Stimulated activated naive B cell treated with anti-CD40 and anti-IgM and Interleukin-4, amounts not matched to agents 10 μg/mL and 1 μg/mL and 100 μg/mL, for 72 hours (primary cell): ENCODE measurements around the gene UBE3C.

Experiments
- ATAC-seq, 2 donors: fragments of 150-1000 bp; cut with Tn5 transposase; replicated peaks; 2 replicates each; pipeline ENCODE4 v1.10.0; 2021; ENCODE audit warnings: moderate library complexity in 1 of 2
- DNase-seq: peaks from one replicate; pipeline ENCODE4 v3.0.0; 2021
- H3K27ac Mint-ChIP-seq: one replicate; pipeline ENCODE4 v1.8.0; 2022; ENCODE audit warnings: mild to moderate bottlenecking, mixed read lengths
- H3K27me3 Mint-ChIP-seq, 2 donors: one replicate each; pipeline ENCODE4 v1.8.0; 2022; ENCODE audit warnings: mixed read lengths in 2 of 2
- H3K36me3 Mint-ChIP-seq, 2 donors: one replicate each; pipeline ENCODE4 v1.8.0; 2022; ENCODE audit warnings: mixed read lengths in 2 of 2, mild to moderate bottlenecking in 1 of 2
- H3K4me1 Mint-ChIP-seq, 2 donors: one replicate each; pipeline ENCODE4 v1.8.0; 2022; ENCODE audit warnings: mixed read lengths in 2 of 2, mild to moderate bottlenecking in 1 of 2
- H3K4me3 Mint-ChIP-seq, 2 donors: one replicate each; pipeline ENCODE4 v1.8.0; 2022; ENCODE audit warnings: mild to moderate bottlenecking in 2 of 2, mixed read lengths in 2 of 2, moderate library complexity in 1 of 2
- H3K9me3 Mint-ChIP-seq, 2 donors: one replicate each; pipeline ENCODE4 v1.8.0; 2022; ENCODE audit warnings: mixed read lengths in 2 of 2, mild to moderate bottlenecking in 1 of 2

The UBE3C gene

GRCh38 chr7:157168571-157168970 lies 29.8 kb downstream of the UBE3C start:
- DNase-seq (no peak), ATAC-seq (no peak)
- peaks cover 50 to 64% of the 10 kb centered on the region in 2 donors for H3K36me3 Mint-ChIP-seq
- H3K4me3 Mint-ChIP-seq = no peak overlapping the region
- no peak overlapping the region for H3K27ac Mint-ChIP-seq
- peaks cover 0 to 6% of the 10 kb centered on the region in 2 donors for H3K4me1 Mint-ChIP-seq
- H3K9me3 Mint-ChIP-seq = peaks cover 2 to 8% of the 10 kb centered on the region in 2 donors
- H3K27me3 Mint-ChIP-seq = no peaks in the 10 kb centered on the region

- no peaks in the 10 kb centered on the region for H3K9me3 Mint-ChIP-seq
- ATAC-seq (no peak), DNase-seq (no peak)
- H3K27me3 Mint-ChIP-seq = no peaks in the 10 kb centered on the region
- H3K36me3 Mint-ChIP-seq = peaks cover 17% of the 10 kb centered on the region in 2 donors
- no peak overlapping the region for H3K4me3 Mint-ChIP-seq
- no peaks in the 10 kb centered on the region for H3K4me1 Mint-ChIP-seq
- no peak overlapping the region for H3K27ac Mint-ChIP-seq
Observed at GRCh38 chr7:157176771-157177170, 38.0 kb downstream of the UBE3C start.

GRCh38 chr7:157177333-157177982 lies 38.7 kb downstream of the UBE3C start:
- Mint-ChIP-seq H3K9me3 (no peaks in the 10 kb centered on the region), H3K4me3 (no peak overlapping the region), H3K27me3 (no peaks in the 10 kb centered on the region), H3K4me1 (no peaks in the 10 kb centered on the region), H3K27ac (no peak overlapping the region), H3K36me3 (peaks cover 17 to 23% of the 10 kb centered on the region in 2 donors)
- no peak for DNase-seq
- no peak for ATAC-seq

GRCh38 chr7:157177983-157178381 lies 39.3 kb downstream of the UBE3C start:
- DNase-seq (no peak), ATAC-seq (no peak)
- H3K27me3 Mint-ChIP-seq = no peaks in the 10 kb centered on the region
- H3K9me3 Mint-ChIP-seq = no peaks in the 10 kb centered on the region
- H3K4me1 Mint-ChIP-seq = no peaks in the 10 kb centered on the region
- H3K4me3 Mint-ChIP-seq = no peak overlapping the region
- H3K27ac Mint-ChIP-seq = no peak overlapping the region
- H3K36me3 Mint-ChIP-seq = peaks cover 16 to 25% of the 10 kb centered on the region in 2 donors

- no peak overlapping the region for H3K27ac Mint-ChIP-seq
- H3K4me3 Mint-ChIP-seq = no peak overlapping the region
- H3K36me3 Mint-ChIP-seq = peaks cover 22 to 43% of the 10 kb centered on the region in 2 donors
- DNase-seq (no peak), ATAC-seq (no peak)
- no peaks in the 10 kb centered on the region for H3K9me3 Mint-ChIP-seq
- H3K27me3 Mint-ChIP-seq = no peaks in the 10 kb centered on the region
- no peaks in the 10 kb centered on the region for H3K4me1 Mint-ChIP-seq
Observed at GRCh38 chr7:157183832-157184231, 45.1 kb downstream of the UBE3C start.

GRCh38 chr7:157188091-157188665 lies 49.5 kb downstream of the UBE3C start:
- H3K9me3 Mint-ChIP-seq = no peaks in the 10 kb centered on the region
- H3K4me3 Mint-ChIP-seq = no peak overlapping the region

GRCh38 chr7:157189405-157189804 lies 50.7 kb downstream of the UBE3C start:
- Mint-ChIP-seq H3K27ac (no peak overlapping the region), H3K4me3 (no peak overlapping the region), H3K9me3 (no peaks in the 10 kb centered on the region), H3K4me1 (no peaks in the 10 kb centered on the region), H3K27me3 (no peaks in the 10 kb centered on the region), H3K36me3 (peaks cover 41 to 56% of the 10 kb centered on the region in 2 donors)
- ATAC-seq (no peak), DNase-seq (no peak)

More at GRCh38 chr7:157188091-157188665, 49.5 kb downstream of the UBE3C start:
- Mint-ChIP-seq H3K36me3 (peaks cover 36 to 56% of the 10 kb centered on the region in 2 donors), H3K27me3 (no peaks in the 10 kb centered on the region), H3K4me1 (no peaks in the 10 kb centered on the region), H3K27ac (no peak overlapping the region)
- DNase-seq (no peak), ATAC-seq (no peak)

- Mint-ChIP-seq H3K4me3 (no peak overlapping the region), H3K27ac (no peak overlapping the region), H3K9me3 (no peaks in the 10 kb centered on the region), H3K27me3 (no peaks in the 10 kb centered on the region), H3K4me1 (no peaks in the 10 kb centered on the region), H3K36me3 (peaks cover 44 to 53% of the 10 kb centered on the region in 2 donors)
- ATAC-seq (no peak), DNase-seq (no peak)
Observed at GRCh38 chr7:157192861-157193260, 54.1 kb downstream of the UBE3C start.

- H3K9me3 Mint-ChIP-seq = no peaks in the 10 kb centered on the region
- no peak overlapping the region for H3K4me3 Mint-ChIP-seq
- H3K27me3 Mint-ChIP-seq = no peaks in the 10 kb centered on the region
- peaks cover 48 to 57% of the 10 kb centered on the region in 2 donors for H3K36me3 Mint-ChIP-seq
- no peak overlapping the region for H3K27ac Mint-ChIP-seq
- no peaks in the 10 kb centered on the region for H3K4me1 Mint-ChIP-seq
- DNase-seq (no peak), ATAC-seq (no peak)
Observed at GRCh38 chr7:157193274-157193673, 54.5 kb downstream of the UBE3C start.

GRCh38 chr7:157194948-157195347 lies 56.2 kb downstream of the UBE3C start:
- Mint-ChIP-seq H3K27me3 (no peaks in the 10 kb centered on the region), H3K36me3 (peaks cover 45 to 59% of the 10 kb centered on the region in 2 donors), H3K4me3 (no peak overlapping the region), H3K27ac (no peak overlapping the region), H3K9me3 (no peaks in the 10 kb centered on the region), H3K4me1 (no peaks in the 10 kb centered on the region)
- no peak for DNase-seq
- no peak for ATAC-seq

GRCh38 chr7:157195868-157196267 lies 57.1 kb downstream of the UBE3C start:
- Mint-ChIP-seq H3K27ac (no peak overlapping the region), H3K27me3 (no peaks in the 10 kb centered on the region), H3K36me3 (peaks cover 37 to 52% of the 10 kb centered on the region in 2 donors)

GRCh38 chr7:157204134-157204533 lies 65.4 kb downstream of the UBE3C start:
- Mint-ChIP-seq H3K36me3 (peaks cover 18 to 37% of the 10 kb centered on the region in 2 donors), H3K4me3 (no peak overlapping the region), H3K27ac (no peak overlapping the region), H3K27me3 (no peaks in the 10 kb centered on the region), H3K4me1 (no peaks in the 10 kb centered on the region), H3K9me3 (no peaks in the 10 kb centered on the region)
- DNase-seq (no peak), ATAC-seq (no peak)

More at GRCh38 chr7:157195868-157196267, 57.1 kb downstream of the UBE3C start:
- DNase-seq = no peak
- Mint-ChIP-seq H3K4me3 (no peak overlapping the region), H3K9me3 (no peaks in the 10 kb centered on the region), H3K4me1 (no peaks in the 10 kb centered on the region)
- no peak for ATAC-seq

GRCh38 chr7:157205438-157205837 lies 66.7 kb downstream of the UBE3C start:
- Mint-ChIP-seq H3K4me1 (no peaks in the 10 kb centered on the region), H3K9me3 (no peaks in the 10 kb centered on the region), H3K27ac (no peak overlapping the region)

GRCh38 chr7:157208571-157209413 lies 70.1 kb downstream of the UBE3C start:
- H3K4me3 Mint-ChIP-seq = no peak overlapping the region
- no peaks in the 10 kb centered on the region for H3K27me3 Mint-ChIP-seq
- no peaks in the 10 kb centered on the region for H3K9me3 Mint-ChIP-seq
- H3K36me3 Mint-ChIP-seq = peaks cover 23 to 43% of the 10 kb centered on the region in 2 donors
- peaks cover 0 to 1% of the 10 kb centered on the region in 2 donors for H3K4me1 Mint-ChIP-seq
- DNase-seq (no peak), ATAC-seq (no peak)
- no peak overlapping the region for H3K27ac Mint-ChIP-seq

More at GRCh38 chr7:157205438-157205837, 66.7 kb downstream of the UBE3C start:
- Mint-ChIP-seq H3K27me3 (no peaks in the 10 kb centered on the region), H3K36me3 (peaks cover 18 to 34% of the 10 kb centered on the region in 2 donors), H3K4me3 (no peak overlapping the region)
- DNase-seq (no peak), ATAC-seq (no peak)
